K562 (cell line): ENCODE results near the gene POU2AF3. TPM values are rescaled to one million over a fixed set of nuclear protein-coding genes. Genes with fewer than 3 reads are reported as not detected.

ENCODE experiments used
- ATAC-seq: fragments of 200-7000 bp; cut with Tn5 transposase; 3 replicates; pipeline ENCODE4 v1.9.1; 2020; ENCODE audit warnings: moderate library complexity
- BruUV-seq: library from RNA; stranded (reverse); fragments of 400-500 nt; replicated peaks from 2 replicates; lab custom pipeline; 2021; lab: Mats Ljungman, UMichigan
- CTCF ChIA-PET: fragments of 300-600 bp; formaldehyde crosslinking; extraction: SDS; loops from one replicate; lab custom pipeline; 2021; ENCODE audit warnings: low intra/inter-chr PET ratio; lab: Yijun Ruan, JAX
- POLR2A ChIA-PET: fragments of 300-600, 350-650 bp; sonication (Branson Sonifier 250); formaldehyde crosslinking; extraction: SDS; loops from one replicate; lab custom pipeline; 2021; ENCODE audit warnings: antibody characterized with exemption, inconsistent platforms; lab: Yijun Ruan, JAX
- DNase-seq, 4 experiments: peaks; one replicate each; pipeline versions ENCODE4 v3.0.0 to v3.0.0-alpha.2; 2011 to 2018; ENCODE audit warnings: low spot score in 3 of 4, mixed read lengths in 3 of 4; ENCODE audit errors: extremely low read depth in 1 of 4
- FAIRE-seq: peaks from 2 replicates; lab custom pipeline; 2011; peaks lifted over from hg19 to GRCh38; lab: Jason Lieb, UNC
- H2AFZ ChIP-seq: 2 replicates; pipeline ENCODE4 v1.6.0; 2011; ENCODE audit warnings: low read depth, low read length, control low read depth, inconsistent platforms
- H3K27ac ChIP-seq: fragments of 200-600 bp; 3 replicates; pipeline ENCODE4 v1.8.0; 2011; ENCODE audit warnings: low read depth, mild to moderate bottlenecking, control low read depth, inconsistent platforms, low read length, moderate library complexity, mixed read lengths; ENCODE audit errors: extremely low read depth
- H3K27me3 ChIP-seq, 2 experiments: fragments of 300-600 bp in 1 of 2; 2 replicates in 1 of 2; 3 replicates in 1 of 2; pipeline versions ENCODE4 v1.6.0 to v1.8.0; 2011; ENCODE audit warnings: inconsistent platforms in 2 of 2, low read length in 2 of 2, mild to moderate bottlenecking in 1 of 2, mixed read lengths in 1 of 2, moderate library complexity in 1 of 2; ENCODE audit not compliant: control insufficient read depth in 2 of 2, insufficient read depth in 2 of 2
- H3K36me3 ChIP-seq: fragments of 300-600 bp; 3 replicates; pipeline ENCODE4 v1.8.0; 2011; ENCODE audit warnings: mild to moderate bottlenecking, low read length, inconsistent platforms; ENCODE audit not compliant: control insufficient read depth, insufficient read depth
- H3K4me1 ChIP-seq, 2 experiments: fragments of 200-600 bp in 1 of 2; replicated peaks in 1 of 2; 2 replicates in 1 of 2; 3 replicates in 1 of 2; pipeline versions ENCODE4 v1.5.1 to v1.8.0; 2011; ENCODE audit warnings: inconsistent platforms in 2 of 2, low read length in 2 of 2, mild to moderate bottlenecking in 1 of 2, mixed read lengths in 1 of 2, moderate library complexity in 1 of 2; ENCODE audit not compliant: control insufficient read depth in 2 of 2, insufficient read depth in 2 of 2
- H3K4me2 ChIP-seq: 2 replicates; pipeline ENCODE4 v1.6.1; 2011; ENCODE audit warnings: low read length, control low read depth, inconsistent platforms, mixed read lengths; ENCODE audit not compliant: insufficient read depth
- H3K4me3 ChIP-seq: fragments of 200-600 bp; sonication (generic), shearing (Covaris generic); 2 replicates; pipeline ENCODE4 v1.5.1; 2016; ENCODE audit warnings: control low read depth, inconsistent platforms
- H3K79me2 ChIP-seq: fragments of 200-600 bp; 3 replicates; pipeline ENCODE4 v1.8.0; 2011; ENCODE audit warnings: low read length, inconsistent platforms; ENCODE audit not compliant: control insufficient read depth, insufficient read depth
- H3K9ac ChIP-seq, 2 experiments: 2 replicates each; pipeline versions ENCODE4 v1.6.0 to v1.6.1; 2011; ENCODE audit warnings: low read depth in 2 of 2, low read length in 2 of 2, control low read depth in 1 of 2, inconsistent platforms in 1 of 2, mild to moderate bottlenecking in 1 of 2, mixed read lengths in 1 of 2; ENCODE audit not compliant: insufficient read depth in 1 of 2
- H3K9me1 ChIP-seq: one replicate; pipeline ENCODE4 v1.6.0; 2011; ENCODE audit warnings: inconsistent platforms, mild to moderate bottlenecking, low read length, moderate library complexity; ENCODE audit not compliant: control insufficient read depth, insufficient read depth
- H3K9me3 ChIP-seq: replicated peaks from 2 replicates; pipeline ENCODE4 v1.5.1; 2011; ENCODE audit warnings: low read depth, low read length, inconsistent platforms; ENCODE audit not compliant: control insufficient read depth, insufficient read depth
- H4K20me1 ChIP-seq: replicated peaks from 2 replicates; pipeline ENCODE4 v1.6.1; 2011; ENCODE audit warnings: low read length, inconsistent platforms, mixed read lengths; ENCODE audit not compliant: control insufficient read depth, insufficient read depth
- POLR2H ChIP-seq: IDR thresholded peaks from 2 replicates; pipeline ENCODE4 v1.6.1; 2016; ENCODE audit warnings: missing genetic modification characterization, low read depth, mild to moderate bottlenecking, control low read depth, missing compliant biosample characterization, moderate library complexity
- RAD51 ChIP-seq: fragments of 450-650 bp; IDR thresholded peaks from 2 replicates; pipeline ENCODE4 v1.7.1; 2016; ENCODE audit warnings: low read depth, mild to moderate bottlenecking, borderline replicate concordance
- SRSF1 ChIP-seq: fragments of 200-400 bp; formaldehyde crosslinking; IDR thresholded peaks from 2 replicates; pipeline ENCODE4 v1.6.1; 2017; ENCODE audit warnings: mild to moderate bottlenecking, low read depth, low read length, moderate library complexity
- ZNF655 ChIP-seq: fragments of 250-450 bp; sonication (Bioruptor Pico); IDR thresholded peaks from 2 replicates; pipeline ENCODE4 v1.5.0; 2021
- WGBS: fragments of 100-300 bp; shearing (Covaris generic); methylation state at CpG from one replicate; pipeline ENCODE4 v1.1.6; 2016; ENCODE audit warnings: low coverage, mixed read lengths; ENCODE audit not compliant: insufficient coverage; ENCODE audit errors: missing lambda C conversion rate; 5-methylcytosine and 5-hydroxymethylcytosine counted together
- in situ Hi-C: fragments of 300-500 bp; cut with MboI; formaldehyde crosslinking; loops from 4 replicates; pipeline ENCODE4 v1.15.0; 2018; ENCODE audit warnings: inconsistent platforms, mixed read lengths
- intact Hi-C: fragments of 100-400 bp; cut with micrococcal nuclease; formaldehyde crosslinking; loops from 2 replicates; pipeline ENCODE4 v1.14.2; 2022
- polyA plus RNA-seq, 8 experiments: library from polyadenylated mRNA; depleted of rRNA in 4 of 8; stranded (reverse) in 5 of 8; unstranded in 3 of 8; fragments of >200 nt; fragmentation: Nextera tagmentation in 2 of 8; fragmentation: Illumina TruSeq in 1 of 8; extraction: Ambion mirVana in 2 of 8; extraction: Trizol in 1 of 8; gene quantifications; 2 replicates each; pipeline versions ENCODE4 v1.2.1 to v1.2.3, GENCODE V29; 2011 to 2014; ENCODE audit warnings: inconsistent platforms in 1 of 8, missing spikeins in 1 of 8
- total RNA-seq, 7 experiments: library from RNA; depleted of rRNA in 6 of 7; stranded (reverse); fragments of >200 nt in 6 of 7; fragmentation: Illumina TruSeq in 2 of 7; extraction: Trizol in 2 of 7; gene quantifications; 2 replicates each; pipeline versions ENCODE4 v1.2.1 to v1.2.3, GENCODE V29; 2011 to 2021; ENCODE audit warnings: low replicate concordance in 1 of 7

POU2AF3 gene
- total and polyA plus RNA-seq, 9 of the 15 experiments (the other 6 are each of a cell fraction or from before 2014, with no cell fraction given), result not detected

- TF ChIP-seq ZNF655, result no peak
Observed at GRCh38 chr11:111331711-111332479, 33.5 kb downstream of the POU2AF3 start (continued).

DNA sequence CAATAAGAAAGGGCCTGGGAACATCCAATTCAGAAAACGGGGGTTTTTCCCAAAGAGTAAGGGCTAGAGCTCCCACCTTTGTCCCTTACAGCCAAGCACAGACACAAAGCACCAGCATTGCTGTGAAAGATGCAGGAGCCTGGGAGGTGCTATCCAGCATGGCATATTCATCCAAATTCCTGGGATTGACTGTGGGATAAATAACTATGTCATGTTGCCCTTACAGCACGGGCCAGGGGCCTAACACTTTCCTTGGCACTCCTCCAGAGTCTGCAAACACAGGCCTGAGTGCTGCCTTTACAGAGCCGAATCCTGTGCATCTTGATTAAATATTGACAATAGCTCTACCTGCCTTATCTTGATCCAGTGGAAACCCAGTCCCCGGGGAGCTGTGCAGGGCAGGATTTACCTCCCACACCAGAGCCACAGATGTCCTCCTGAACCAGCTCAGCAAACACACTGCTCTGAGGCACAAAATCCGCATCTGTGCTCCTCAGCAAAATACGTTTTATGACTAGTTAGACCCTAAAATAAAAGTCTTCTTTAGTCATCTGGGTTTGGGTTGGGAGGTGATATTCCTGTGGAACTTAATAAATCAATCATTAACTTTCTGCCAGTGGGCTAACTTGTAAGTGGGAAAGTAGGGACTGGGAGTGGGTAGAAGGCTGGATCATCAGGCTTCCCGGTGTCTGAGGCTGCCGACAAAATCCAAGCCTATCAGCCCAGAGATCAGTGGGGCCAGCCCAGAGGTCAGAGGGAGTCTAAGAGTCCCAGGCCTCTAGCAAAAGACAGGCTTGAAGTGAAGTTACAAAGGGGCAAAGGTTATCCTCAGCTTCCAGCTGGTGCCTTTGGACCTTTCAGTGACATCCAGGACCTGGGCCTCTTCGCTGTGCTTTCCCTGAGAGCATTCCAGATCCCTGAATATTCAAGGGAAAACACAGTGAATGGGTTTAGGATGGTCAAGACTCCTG lies 36.5 kb downstream of the POU2AF3 start:
- no peak for FAIRE-seq

More for the DNA sequence above, 36.5 kb downstream of the POU2AF3 start:
- BruUV-seq, result no TSS peak
- Histone ChIP-seq H2AFZ (no peak overlapping the region), H3K27me3 (no peaks in the 10 kb centered on the region), H3K27ac (no peak overlapping the region), H3K79me2 (no peaks in the 10 kb centered on the region), H3K9me3 (no peaks in the 10 kb centered on the region), H3K9ac (no peak overlapping the region), H3K4me2 (no peak overlapping the region), H3K36me3 (no peaks in the 10 kb centered on the region), H3K4me3 (no peak overlapping the region), H3K9me1 (no peaks in the 10 kb centered on the region), H3K4me1 (no peaks in the 10 kb centered on the region), H4K20me1 (no peaks in the 10 kb centered on the region)
- under 1% methylated on average over 9 of the region's 9 CpGs for WGBS
- ChIA-PET POLR2A (interaction anchor here (0.6 to 2.4 kb wide), 2 partner anchors 11 to 88 kb away, joined by 3 to 9 read pairs; no protein-coding TSS in a partner anchor), CTCF (no interaction called here)
- TF ChIP-seq POLR2H (tag) (no peak), SRSF1 (no peak), RAD51 (no peak)
- in situ Hi-C loops (no loop called here), intact Hi-C loops (no loop called here)
- DNase-seq, result no peak
- ATAC-seq, result no peak
